Glomerular endothelial cell (primary cell): ENCODE data around the gene FLRT1. TPM values are rescaled to one million over a fixed set of nuclear protein-coding genes. Genes with fewer than 3 reads are reported as not detected.

Experiments
- DNase-seq: peaks from one replicate; pipeline ENCODE4 v3.0.0-alpha.2; 2011; ENCODE audit warnings: low read depth, low spot score; ENCODE audit errors: extremely low read depth
- total RNA-seq: library from RNA; depleted of rRNA; stranded (reverse); fragments of >200 nt; gene quantifications from 2 replicates; pipeline ENCODE4 v1.2.3, GENCODE V29; 2015

The FLRT1 gene
- total RNA-seq, 1 donor from 2014 or later: not detected

DNA sequence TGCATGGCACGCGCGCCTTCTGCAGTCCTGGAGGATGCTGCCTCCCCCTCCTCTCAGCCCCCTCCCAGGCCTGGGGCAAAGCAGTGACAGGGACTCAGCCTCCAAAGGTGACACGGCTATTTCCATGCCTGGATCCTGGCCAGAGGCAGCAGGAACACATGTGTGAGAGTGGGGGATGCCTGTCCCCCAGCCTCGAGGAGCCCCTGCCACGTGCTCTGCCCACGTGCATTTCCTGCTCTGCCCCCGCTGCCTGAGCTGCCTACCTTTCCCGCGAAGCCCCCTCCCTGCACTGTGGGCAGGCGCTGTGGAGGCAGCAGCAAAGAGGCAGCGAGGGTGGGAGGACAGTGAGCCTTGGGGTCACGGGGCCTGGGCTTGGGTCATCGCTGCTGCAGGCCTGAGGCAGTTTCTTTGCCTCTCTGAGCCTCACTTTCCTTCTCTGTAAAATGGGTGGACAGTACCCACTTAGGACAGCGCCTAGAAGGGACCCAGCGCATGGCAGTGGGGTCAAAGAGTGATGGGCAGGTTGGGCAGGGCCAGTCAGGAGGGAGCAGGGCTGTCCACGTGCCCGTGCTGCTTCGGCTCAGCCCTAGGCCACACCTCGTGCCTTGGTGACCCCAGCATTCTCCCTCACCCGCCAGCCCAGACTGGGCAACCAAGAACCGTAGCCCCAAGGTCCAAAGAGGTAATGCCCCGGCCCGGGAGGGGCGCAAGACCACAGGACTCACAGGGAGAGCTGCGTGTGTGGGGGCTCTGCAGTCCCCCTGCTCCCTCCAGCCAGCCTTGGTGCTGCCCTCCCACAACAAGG, 48.6 kb downstream of the FLRT1 start:
- DNase-seq: no peak

DNA sequence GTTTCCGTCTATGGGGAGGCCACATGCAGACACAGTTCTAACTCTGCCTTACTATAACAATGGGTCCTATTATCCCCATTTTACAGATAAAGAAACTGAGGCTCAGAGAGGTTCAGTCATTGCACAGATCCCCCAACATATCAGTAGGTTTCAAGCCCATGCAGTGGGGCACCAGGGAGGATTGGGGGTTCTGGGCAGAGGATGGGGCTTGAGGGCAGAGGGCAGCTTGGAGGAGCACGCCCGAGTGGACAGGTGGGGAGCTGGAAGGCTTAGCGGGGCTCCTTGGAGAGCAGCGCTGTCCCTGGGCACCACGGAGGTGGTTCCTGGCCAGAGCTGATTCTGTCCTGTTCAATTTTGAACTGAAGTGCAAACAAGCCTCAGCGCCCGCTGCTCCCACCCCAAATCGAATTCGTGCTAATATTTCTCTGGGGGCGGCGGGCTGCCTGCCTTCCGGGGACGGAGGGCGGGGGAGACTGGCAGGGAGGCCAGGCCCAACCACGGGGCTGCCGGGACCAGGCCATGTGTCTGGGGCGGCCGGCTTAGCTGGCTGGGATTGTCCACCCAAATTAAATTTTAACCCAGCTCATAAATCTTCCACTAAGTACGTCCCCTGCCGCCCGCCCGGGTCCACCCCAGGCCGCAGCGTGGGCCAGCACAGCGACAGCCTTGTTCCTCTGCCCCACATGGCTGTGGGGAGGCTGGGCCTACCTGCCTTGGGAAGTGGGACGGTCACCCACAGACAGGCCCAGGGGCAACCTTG, 49.4 kb downstream of the FLRT1 start:
- no peak for DNase-seq

Other genes with a start within 250 kb of the FLRT1 start
- 33.3 and 41.6 TPM in 2 replicates for gene SPINDOC, start 222.5 kb upstream of the FLRT1 start, total RNA-seq
- 26.4 and 34.9 TPM in 2 replicates for gene MARK2, start 196.8 kb upstream of the FLRT1 start, total RNA-seq
- gene RCOR2, start 118.8 kb upstream of the FLRT1 start, total RNA-seq: 0.29 and 1.1 TPM in 2 replicates
- gene NAA40, start 96.9 kb upstream of the FLRT1 start, total RNA-seq: 18.9 and 20.8 TPM in 2 replicates
- 288 and 310 TPM in 2 replicates for gene COX8A, start 61.3 kb upstream of the FLRT1 start, total RNA-seq
- gene OTUB1, start 49.5 kb upstream of the FLRT1 start, total RNA-seq: 97.1 and 117 TPM in 2 replicates
- 22.1 and 26.0 TPM in 2 replicates for gene MACROD1, start 130.2 kb downstream of the FLRT1 start, total RNA-seq
- 199 and 219 TPM in 2 replicates for gene STIP1, start 150.2 kb downstream of the FLRT1 start, total RNA-seq
- 31.7 and 38.9 TPM in 2 replicates for gene FERMT3, start 170.8 kb downstream of the FLRT1 start, total RNA-seq
- gene TRPT1, start 190.3 kb downstream of the FLRT1 start, total RNA-seq: 39.7 and 47.4 TPM in 2 replicates
- 50.7 and 53.5 TPM in 2 replicates for gene NUDT22, start 190.3 kb downstream of the FLRT1 start, total RNA-seq
- 19.1 and 27.2 TPM in 2 replicates for gene DNAJC4, start 194.6 kb downstream of the FLRT1 start, total RNA-seq
- 65.9 and 69.2 TPM in 2 replicates for gene VEGFB, start 198.7 kb downstream of the FLRT1 start, total RNA-seq
- gene FKBP2, start 205.2 kb downstream of the FLRT1 start, total RNA-seq: 52.4 and 52.8 TPM in 2 replicates
- 316 and 365 TPM in 2 replicates for gene PPP1R14B, start 211.0 kb downstream of the FLRT1 start, total RNA-seq
- gene PLCB3, start 215.6 kb downstream of the FLRT1 start, total RNA-seq: 62.2 and 78.0 TPM in 2 replicates
- gene BAD, start 248.7 kb downstream of the FLRT1 start, total RNA-seq: 121 and 150 TPM in 2 replicates
- gene GPR137, start 249.9 kb downstream of the FLRT1 start, total RNA-seq: 28.1 and 41.5 TPM in 2 replicates